GDM1 (cell line): Measurements from ENCODE around the gene IGSF6.
A peak's percentile ranks its signal among the peaks of the same experiment; 100 is the strongest.
"Not testable (repeated sequence)": the region's sequence is repeated elsewhere in the genome, so short reads cannot be mapped to it uniquely, and the experiment has no call there.

Source experiments
- DNase-seq: peaks from one replicate; lab custom pipeline; 2025; lab: John Stamatoyannopoulos, UW

Gene IGSF6, protein sequence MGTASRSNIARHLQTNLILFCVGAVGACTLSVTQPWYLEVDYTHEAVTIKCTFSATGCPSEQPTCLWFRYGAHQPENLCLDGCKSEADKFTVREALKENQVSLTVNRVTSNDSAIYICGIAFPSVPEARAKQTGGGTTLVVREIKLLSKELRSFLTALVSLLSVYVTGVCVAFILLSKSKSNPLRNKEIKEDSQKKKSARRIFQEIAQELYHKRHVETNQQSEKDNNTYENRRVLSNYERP

GRCh38 chr16:21652453-21652852, at the start of gene IGSF6:
Gene IGSF6 (minus strand): TSS chr16:21652608. CDS start chr16:21652598, 10 bp downstream.
- no peak for DNase-seq

DNA sequence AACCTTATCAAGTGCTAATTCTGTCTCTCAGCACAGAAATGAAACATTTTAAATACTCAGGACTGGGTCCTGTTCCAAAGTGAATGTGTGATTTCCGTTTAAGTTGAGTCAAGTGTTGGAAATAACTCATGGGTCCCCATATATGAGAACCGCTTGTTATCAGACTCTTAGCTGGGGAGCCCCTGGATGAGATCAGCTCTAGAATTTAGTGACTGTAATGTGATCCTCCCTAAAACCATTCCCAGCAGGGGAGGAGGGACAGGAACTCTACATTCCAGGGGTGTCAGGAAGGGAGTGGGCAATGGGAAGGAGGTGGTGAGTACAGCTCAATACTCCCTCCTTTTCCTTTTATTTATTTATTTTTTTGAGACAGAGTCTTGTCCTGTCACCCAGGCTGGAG, 48.9 kb upstream of the IGSF6 start:
- no peak for DNase-seq

- no peak for DNase-seq
Measured at GRCh38 chr16:21698169-21699032, 46.0 kb upstream of the IGSF6 start.

- no peak for DNase-seq
Measured at GRCh38 chr16:21697032-21697431, 44.6 kb upstream of the IGSF6 start.

- DNase-seq: no peak
Measured at GRCh38 chr16:21694609-21695008, 42.2 kb upstream of the IGSF6 start.

DNA sequence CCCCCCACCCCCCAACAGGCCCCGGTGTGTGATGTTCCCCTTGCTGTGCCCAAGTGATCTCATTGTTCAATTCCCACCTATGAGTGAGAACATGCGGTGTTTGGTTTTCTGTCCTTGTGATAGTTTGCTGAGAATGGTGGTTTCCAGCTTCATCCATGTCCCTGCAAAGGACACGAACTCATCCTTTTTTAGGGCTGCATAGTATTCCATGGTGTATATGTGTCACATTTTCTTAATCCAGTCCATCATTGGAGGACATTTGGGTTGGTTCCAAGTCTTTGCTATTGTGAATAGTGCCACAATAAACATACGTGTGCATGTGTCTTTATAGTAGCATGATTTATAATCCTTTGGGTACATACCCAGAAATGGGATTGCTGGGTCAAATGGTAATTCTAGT, 38.6 kb upstream of the IGSF6 start:
- DNase-seq: not testable (repeated sequence)

DNA sequence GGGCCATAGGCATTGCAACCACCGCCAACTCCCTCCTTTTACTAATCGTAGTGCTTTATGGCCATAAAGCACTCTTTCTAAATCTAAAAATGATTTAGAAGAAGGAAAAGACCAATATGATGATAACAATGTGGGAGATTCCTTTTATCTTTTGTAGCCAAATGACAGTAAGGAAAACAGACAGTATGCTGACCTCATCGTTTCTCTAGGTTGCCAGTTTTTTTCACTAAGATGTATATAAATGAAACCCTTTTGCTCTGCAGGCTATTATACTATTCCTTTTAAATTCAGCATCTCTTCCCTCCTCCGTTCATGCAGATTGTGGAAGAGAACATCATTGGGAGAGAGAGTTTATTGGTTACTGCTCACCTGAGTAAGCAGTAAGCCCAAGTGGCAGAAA, 36.7 kb upstream of the IGSF6 start:
- DNase-seq: no peak

- no peak for DNase-seq
Measured at GRCh38 chr16:21685034-21685455, 32.6 kb upstream of the IGSF6 start.

DNA sequence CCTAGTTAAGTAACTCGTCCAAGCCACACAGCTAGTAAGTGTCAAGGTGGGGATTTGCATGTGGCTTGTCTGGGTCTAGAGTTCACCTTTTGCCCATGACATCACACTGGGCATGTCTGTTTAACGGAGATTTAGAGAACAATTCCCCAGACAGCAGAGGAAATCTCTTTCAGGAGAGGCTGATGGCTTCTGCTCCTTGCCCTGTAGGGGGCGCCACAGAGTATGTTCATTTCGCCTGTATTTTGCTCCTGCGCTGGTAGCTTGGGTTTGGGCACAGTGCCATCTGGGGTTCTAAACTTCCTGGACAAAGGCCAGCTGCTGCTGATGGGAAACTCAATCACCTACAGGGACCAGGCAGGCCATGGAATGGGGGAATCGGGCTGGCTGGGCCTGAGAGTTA, 31.8 kb upstream of the IGSF6 start:
- no peak for DNase-seq

DNA sequence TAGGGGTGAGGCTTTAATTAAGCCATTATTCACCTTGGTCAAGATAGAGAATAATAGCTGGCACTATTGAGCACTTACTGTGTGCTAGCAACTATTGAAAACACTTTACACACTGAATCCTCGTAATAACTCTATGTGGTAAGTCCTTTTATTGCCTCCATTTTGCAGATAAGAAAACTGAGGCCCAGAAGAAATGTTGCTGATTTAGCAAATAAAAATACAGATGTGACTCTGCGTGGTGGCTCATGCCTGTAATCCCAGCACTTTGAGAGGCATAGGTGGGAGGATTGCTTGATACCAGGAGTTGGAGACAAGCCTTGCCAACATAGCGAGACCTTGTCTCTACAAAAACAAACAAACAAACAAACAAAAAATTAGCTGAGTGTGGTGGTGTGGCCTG, 30.8 kb upstream of the IGSF6 start:
- no peak for DNase-seq

DNA sequence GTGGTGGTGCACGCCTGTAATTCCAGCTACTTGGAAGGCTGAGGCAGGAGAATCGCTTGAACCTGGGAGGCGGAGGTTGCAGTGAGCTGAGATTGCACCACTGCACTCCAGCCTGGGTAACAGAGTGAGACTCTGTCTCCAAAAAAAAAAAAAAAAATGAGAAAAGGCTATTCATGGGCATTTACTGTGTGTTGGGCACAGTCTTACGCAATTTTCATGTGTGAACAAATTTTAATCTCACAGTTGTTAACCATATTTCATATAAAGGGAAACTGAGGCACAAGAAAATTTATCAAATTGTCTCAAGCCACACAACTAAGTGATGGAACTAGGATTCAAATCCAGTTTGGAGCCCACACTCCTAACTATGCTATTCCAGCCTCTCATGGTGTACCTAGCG, 28.3 kb upstream of the IGSF6 start:
- DNase-seq: not testable (repeated sequence)

GRCh38 chr16:21674456-21674855, 22.0 kb upstream of the IGSF6 start:
- DNase-seq: not testable (repeated sequence)

GRCh38 chr16:21673469-21673868, 21.1 kb upstream of the IGSF6 start:
- DNase-seq: no peak

DNA sequence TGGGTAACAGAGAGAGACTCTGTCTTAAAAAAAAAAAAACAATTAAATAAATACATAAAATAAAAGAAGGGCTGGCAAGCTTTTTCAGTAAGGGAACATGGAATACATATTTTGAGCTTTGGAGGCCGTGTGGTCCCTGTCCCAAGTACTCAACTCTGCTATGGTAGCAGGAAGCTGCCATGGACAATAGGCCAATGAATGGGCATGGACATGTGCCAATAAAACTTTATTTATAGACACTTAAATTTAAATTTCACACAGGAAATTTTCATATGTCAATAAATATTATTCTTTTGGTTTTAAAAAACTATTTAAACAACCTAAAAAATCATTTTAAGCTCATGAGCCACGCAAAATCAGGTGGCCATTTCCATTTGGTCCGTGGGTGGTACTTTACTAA, 15.2 kb upstream of the IGSF6 start:
- no peak for DNase-seq

GRCh38 chr16:21666772-21667171, 14.4 kb upstream of the IGSF6 start:
- no peak for DNase-seq

DNA sequence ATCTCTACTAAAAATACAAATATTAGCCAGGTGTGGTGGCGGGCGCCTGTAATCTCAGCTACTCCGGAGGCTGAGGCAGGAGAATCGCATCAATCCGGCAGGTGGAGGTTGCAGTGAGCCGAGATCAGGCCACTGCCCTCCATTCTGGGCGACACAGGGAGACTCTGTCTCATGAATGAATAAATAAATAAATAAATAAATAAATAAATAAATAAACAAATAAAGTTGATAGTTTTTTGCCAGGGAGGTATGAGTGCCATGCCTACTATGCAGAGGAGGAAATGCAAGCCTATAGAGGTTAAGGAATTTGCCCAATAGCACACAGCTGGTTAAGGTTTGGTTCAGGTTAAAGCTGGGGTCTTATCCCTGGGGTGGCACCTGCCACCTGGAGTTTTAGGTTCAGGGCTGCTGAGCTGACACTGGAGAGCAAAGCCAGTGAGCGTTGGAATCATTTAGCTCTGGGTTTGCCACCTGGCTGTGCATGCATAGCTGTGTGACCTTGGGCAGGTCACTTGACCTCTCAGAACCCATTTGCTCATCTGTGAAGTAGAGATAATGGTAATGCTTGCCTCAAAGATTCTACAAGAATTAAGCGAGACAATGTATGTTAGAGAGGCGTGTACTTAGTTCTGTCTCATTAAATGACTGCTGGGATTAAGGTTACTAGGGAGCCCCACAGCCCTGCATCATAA, 12.5 kb upstream of the IGSF6 start:
- no peak for DNase-seq

DNA sequence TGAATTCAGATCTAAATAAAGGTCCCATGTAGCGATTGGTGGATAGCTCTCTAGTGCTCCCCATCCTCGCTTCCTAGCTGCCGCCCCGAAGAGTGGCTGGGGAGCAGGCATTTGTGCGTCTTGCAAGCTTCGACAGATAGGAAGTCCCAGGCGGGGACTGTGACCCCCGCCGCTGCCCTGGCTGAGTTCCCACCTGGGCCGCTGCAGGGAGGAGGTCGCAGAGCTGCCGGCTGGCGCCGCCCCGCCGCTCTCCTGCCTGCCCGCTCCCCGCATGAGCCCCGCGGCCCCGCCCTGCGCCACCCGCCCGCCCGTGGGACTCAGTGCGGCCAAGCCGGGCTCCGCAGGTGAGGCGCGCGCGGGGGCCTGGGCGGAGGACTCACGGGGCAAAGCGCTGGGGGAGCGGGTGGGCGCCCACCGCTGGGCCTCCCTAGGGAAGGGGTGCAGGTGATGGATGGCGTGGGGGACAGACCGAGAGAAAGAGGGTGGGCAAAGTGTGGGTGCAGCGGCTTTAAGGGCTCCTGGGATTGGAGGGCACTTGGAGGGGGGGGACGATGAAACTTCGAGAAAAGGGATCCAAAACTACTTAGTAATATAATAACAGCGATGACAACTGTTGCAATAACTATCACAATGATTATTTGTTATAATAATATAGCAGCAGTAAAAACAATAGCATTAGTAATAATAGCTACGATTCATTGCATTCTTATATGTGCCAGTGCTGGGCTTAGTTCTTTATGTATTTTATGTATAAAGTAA, 11.7 kb upstream of the IGSF6 start, which contains the start of gene OTOA:
OTOA (plus strand) TSS at position 80 of the 759 bp plus-strand sequence. CDS start 14,547 bp downstream, outside the sequence.
- no peak for DNase-seq

GRCh38 chr16:21659124-21659523, 6.7 kb upstream of the IGSF6 start:
- DNase-seq: no peak

GRCh38 chr16:21656795-21657768, 4.7 kb upstream of the IGSF6 start:
- peak; percentile 6 for DNase-seq

DNA sequence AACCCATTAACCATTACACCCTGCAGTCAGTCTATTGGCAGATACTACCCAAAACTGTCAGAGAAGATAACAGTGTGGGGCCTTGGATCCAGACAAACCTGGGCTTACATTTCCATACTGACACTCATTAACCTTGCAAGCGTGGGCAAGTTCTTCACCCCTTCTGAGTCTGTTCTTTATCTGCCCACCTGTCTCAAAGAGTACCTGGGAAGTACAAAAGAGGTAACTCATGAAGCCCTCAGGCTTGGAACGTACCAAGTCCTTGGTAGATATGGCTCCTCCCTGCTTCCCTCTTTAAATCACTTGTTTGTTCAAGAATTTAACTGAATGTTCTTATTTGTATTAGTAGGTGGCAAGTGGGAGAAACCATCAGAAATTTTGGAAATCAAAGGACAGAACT, 2.5 kb upstream of the IGSF6 start:
- no peak for DNase-seq

- no peak for DNase-seq
Measured at GRCh38 chr16:21654466-21654865, 2.1 kb upstream of the IGSF6 start.
